Measurements from ENCODE around the gene C1QL4. TPM values are rescaled to one million over a fixed set of nuclear protein-coding genes. Genes with fewer than 3 reads are reported as not detected.

The C1QL4 gene
- total and polyA plus RNA-seq, 9 of the 15 experiments (the other 6 are each of a cell fraction or from before 2014, with no cell fraction given): 0.08 to 2.1 (median 0.31) TPM

- TF ChIP-seq ZBTB7A (IDR thresholded peaks at IDR 0.05; ENCODE audit: borderline replicate concordance, control insufficient read depth, low read depth, low read length) (peak; percentile 89; the same call in 1 of the 2 replicates), MYC (IDR thresholded peaks at IDR 0.05; ENCODE audit: low read depth, low read length) (peak; percentile 56; the same call in 1 of the 2 replicates), MYC (CRISPR knock-in tag; IDR thresholded peaks at IDR 0.05; ENCODE audit: borderline replicate concordance, low read depth) (peak; percentile 64; the same call in 1 of the 2 replicates), CHD4 (IDR thresholded peaks at IDR 0.05; ENCODE audit: insufficient read depth, insufficient replicate concordance, low read depth, low read length, poor library complexity, severe bottlenecking) (no peak), MEF2A (IDR thresholded peaks at IDR 0.05; ENCODE audit: control insufficient read depth, low read depth, low read length) (no peak), IRF9 (tag; IDR thresholded peaks at IDR 0.05) (no peak), ZNF445 (CRISPR knock-in tag; IDR thresholded peaks at IDR 0.05; ENCODE audit: low read depth) (no peak), GABPB1 (CRISPR knock-in tag; IDR thresholded peaks at IDR 0.05) (no peak; the same call in none of the 2 replicates), REST (IDR thresholded peaks at IDR 0.05; ENCODE audit: borderline replicate concordance) (peak; percentile 2; the same call in 1 of the 2 replicates), REST (CRISPR knock-in tag; IDR thresholded peaks at IDR 0.05; ENCODE audit: low read depth) (peak; percentile 64; the same call in 1 of the 2 replicates), TEAD4 (IDR thresholded peaks at IDR 0.05; ENCODE audit: low read length) (peak; percentile 15; the same call in 1 of the 2 replicates), TEAD4 (CRISPR knock-in tag; IDR thresholded peaks at IDR 0.05; ENCODE audit: borderline replicate concordance) (no peak), GATA2 (CRISPR knock-in tag; IDR thresholded peaks at IDR 0.05) (no peak), ZNF780A (CRISPR knock-in tag; IDR thresholded peaks at IDR 0.05) (no peak)
These were observed 29.8 kb upstream of the C1QL4 start (continued) for GRCh38 chr12:49366652-49367380.

Data from K562 (cell line).